GM21390 (cell line): ENCODE data around the gene DELE1.
"Not testable (repeated sequence)": the region's sequence is repeated elsewhere in the genome, so short reads cannot be mapped to it uniquely, and the experiment has no call there.

Experiments
- ATAC-seq: cut with Tn5 transposase; IDR thresholded peaks from one replicate; pipeline ENCODE4 v1.9.1; 2021; ENCODE audit not compliant: unreplicated experiment

The DELE1 gene

GRCh38 chr5:141922827-141923447 lies 734 bp upstream of the DELE1 start:
- not testable (repeated sequence) for ATAC-seq

- no peak for ATAC-seq
Observed at GRCh38 chr5:141926434-141926833, 2.8 kb downstream of the DELE1 start.

GRCh38 chr5:141928051-141928450 lies 4.4 kb downstream of the DELE1 start:
- ATAC-seq: no peak

- no peak for ATAC-seq
Observed at GRCh38 chr5:141929398-141930058, 5.9 kb downstream of the DELE1 start.

- no peak for ATAC-seq
Observed at GRCh38 chr5:141931694-141932093, 8.0 kb downstream of the DELE1 start.

GRCh38 chr5:141933151-141933550 lies 9.5 kb downstream of the DELE1 start:
- no peak for ATAC-seq

GRCh38 chr5:141934099-141934844 lies 10.6 kb downstream of the DELE1 start:
- no peak for ATAC-seq

GRCh38 chr5:141935538-141935937 lies 11.9 kb downstream of the DELE1 start:
- no peak for ATAC-seq

- ATAC-seq: no peak
Observed at GRCh38 chr5:141940695-141941271, 17.1 kb downstream of the DELE1 start.

GRCh38 chr5:141941307-141941706 lies 17.6 kb downstream of the DELE1 start:
- ATAC-seq: no peak

GRCh38 chr5:141941779-141942178 lies 18.1 kb downstream of the DELE1 start:
- no peak for ATAC-seq

- no peak for ATAC-seq
Observed at GRCh38 chr5:141942185-141942857, 18.6 kb downstream of the DELE1 start.

GRCh38 chr5:141944076-141944475 lies 20.4 kb downstream of the DELE1 start:
- ATAC-seq: no peak

GRCh38 chr5:141945511-141946051 lies 21.9 kb downstream of the DELE1 start:
- ATAC-seq: no peak

GRCh38 chr5:141947316-141947715 lies 23.6 kb downstream of the DELE1 start:
- ATAC-seq: no peak

- ATAC-seq: no peak
Observed at GRCh38 chr5:141948812-141949211, 25.1 kb downstream of the DELE1 start.

GRCh38 chr5:141949511-141949910 lies 25.8 kb downstream of the DELE1 start:
- no peak for ATAC-seq

- no peak for ATAC-seq
Observed at GRCh38 chr5:141950207-141951005, 26.7 kb downstream of the DELE1 start.

- ATAC-seq: peak; percentile 90
Observed at GRCh38 chr5:141951332-141951781, 27.7 kb downstream of the DELE1 start.

GRCh38 chr5:141952020-141952419 lies 28.3 kb downstream of the DELE1 start:
- ATAC-seq: no peak
